ENCODE measurements around the gene AGPAT1.
"Not testable (repeated sequence)": the region's sequence is repeated elsewhere in the genome, so short reads cannot be mapped to it uniquely, and the experiment has no call there.

Gene AGPAT1

DNA sequence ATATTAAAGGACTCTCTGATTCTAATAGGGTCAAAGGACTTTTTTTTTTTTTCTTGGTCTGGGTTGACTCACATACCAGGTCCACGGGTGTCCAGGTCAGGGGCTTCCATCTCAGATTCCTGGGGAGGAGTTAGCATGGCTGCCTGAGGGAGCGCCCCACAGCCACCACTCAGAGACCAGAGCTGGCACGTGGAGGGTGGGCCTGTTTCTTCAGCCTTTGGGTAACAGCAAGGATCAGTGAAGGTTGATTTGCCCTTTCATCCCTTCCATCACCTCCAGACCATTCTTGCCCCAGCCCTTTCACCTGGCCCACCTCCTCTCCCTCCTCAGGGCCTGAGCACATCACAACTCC, 22.4 kb upstream of the AGPAT1 start:
- DNase-seq = no peak

DNA sequence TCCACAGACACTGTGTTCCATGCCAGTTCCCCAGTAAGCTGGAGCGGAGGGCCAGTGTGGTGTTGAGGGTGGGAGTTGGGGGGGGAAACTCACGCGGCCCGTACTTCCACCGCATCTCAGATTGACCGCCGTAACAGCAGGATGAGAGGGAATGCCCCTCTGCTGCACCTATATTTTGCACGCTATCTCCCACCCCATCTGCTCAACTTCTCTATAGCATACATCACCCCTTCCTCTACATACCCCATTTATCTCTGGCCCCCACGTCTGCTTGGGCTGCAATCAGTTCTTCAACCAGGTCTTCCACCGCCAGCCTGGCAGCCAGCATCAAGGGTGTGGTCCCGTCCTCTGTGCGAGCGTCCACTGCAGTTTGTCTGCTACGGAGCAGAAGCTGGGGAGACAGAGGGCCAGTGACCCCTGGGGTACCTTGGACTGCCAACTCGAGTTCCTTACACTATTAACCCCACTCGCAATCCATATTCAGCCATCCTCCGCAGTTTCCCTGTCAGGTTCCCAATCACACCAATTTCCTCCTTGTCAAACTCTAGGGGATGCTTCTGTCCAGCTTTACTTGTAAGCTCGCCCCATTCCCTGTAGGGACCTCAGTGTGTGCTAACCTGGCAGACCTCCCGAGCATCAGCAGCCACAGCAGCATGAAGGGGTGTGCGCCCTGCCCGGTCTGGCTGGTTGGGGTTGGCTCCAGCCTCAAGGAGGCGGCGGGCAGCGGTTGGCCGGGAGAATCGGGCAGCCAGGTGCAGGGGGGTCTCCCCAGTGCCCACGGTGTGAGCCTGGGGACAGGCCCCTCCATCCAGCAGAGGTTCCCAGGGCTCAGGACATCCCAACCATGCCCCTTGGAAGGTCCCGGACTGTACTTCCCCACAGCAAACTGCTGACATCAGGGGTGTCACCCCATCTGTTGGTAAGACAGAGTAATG, 21.1 kb upstream of the AGPAT1 start:
- no peak for DNase-seq

DNA sequence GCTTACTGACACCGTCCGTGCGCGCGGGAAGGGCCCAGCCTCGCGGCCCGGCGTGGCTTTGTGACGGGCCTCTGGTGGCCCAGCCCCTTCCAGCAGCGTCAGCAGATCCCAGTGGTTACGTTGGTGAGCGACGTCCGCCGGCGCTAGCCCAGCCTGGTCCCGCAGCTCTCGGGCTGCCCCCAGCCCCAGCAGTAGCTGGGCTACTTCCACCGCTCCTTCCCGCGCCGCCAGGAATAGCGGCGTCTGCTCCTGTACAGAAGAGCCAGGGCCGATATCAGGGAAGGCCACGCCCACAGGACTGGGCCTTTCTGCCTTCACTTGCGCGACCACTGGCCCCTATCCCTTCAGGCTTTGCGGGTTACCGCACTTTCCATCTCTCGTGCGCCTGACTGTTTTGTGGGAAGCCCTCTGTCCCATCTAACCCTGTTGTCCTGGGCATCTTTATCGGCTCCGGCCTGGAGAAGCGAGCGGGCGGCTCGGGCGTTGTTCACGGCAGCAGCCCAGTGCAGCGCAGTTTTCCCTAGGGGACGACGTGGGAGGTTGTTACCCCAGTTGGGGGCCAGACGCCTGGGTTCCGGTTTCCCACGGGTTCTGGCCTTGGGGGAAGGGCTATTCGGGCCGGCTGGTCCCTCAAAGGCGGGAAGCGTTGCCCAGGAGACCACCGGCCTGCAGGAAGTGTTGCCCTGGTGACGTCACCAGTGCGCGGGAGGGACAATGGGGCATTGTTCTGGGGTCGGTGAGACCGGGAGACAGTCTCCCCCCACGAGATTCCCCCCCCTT, 20.2 kb upstream of the AGPAT1 start:
- DNase-seq = peak; percentile 75

DNA sequence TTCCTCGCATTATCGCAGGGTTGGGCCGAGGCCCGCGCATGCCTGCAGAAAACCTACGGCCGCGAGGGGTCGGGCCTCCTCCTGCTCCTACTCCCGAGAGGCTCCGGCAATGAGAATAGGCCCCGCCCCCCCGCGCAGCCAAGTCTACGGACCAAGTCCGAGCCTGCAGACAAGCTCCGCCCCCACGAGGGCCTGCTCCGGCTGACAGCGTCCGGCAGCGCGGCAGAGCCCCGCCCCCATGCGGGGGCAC, 19.7 kb upstream of the AGPAT1 start:
- peak; percentile 96 for DNase-seq

DNA sequence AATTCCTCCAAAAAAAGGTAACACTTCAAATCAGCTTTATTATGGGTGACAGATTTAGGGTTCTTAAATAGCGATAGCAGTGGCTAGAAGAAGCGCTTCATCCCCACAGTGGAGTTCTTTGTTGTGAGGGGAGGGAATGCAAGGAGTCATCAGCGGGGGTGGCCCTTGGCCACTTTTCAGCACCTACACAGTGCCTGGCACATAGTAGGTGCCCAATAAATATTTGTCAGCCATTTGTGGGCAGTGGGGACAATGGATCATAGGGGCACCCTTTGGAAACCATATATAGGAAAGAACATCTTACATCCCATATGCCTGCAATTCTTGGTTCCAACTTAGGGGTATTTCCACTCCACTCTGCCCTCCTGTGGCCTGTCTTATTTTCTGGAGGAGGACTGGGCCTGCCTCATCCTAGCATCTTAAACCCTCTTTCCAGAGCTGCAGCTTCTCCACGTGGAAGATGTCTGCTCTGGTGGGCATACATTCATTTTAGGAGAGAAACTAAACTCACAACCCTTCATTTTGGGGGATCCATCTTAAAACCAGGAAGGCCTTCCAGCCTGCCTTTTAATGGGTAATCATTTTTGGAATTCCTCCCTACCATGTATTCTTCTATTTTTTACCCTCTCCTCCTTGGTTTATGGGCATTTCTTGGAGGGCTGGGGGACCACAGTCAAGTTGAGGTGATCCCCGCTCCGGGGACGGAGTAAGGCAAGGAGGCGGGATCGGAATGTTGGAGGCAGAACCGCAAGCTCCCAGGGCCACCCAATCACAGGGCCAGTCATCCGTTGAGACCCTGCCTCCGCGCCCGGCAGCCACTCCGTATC, 19.2 kb upstream of the AGPAT1 start:
- DNase-seq = no peak

DNA sequence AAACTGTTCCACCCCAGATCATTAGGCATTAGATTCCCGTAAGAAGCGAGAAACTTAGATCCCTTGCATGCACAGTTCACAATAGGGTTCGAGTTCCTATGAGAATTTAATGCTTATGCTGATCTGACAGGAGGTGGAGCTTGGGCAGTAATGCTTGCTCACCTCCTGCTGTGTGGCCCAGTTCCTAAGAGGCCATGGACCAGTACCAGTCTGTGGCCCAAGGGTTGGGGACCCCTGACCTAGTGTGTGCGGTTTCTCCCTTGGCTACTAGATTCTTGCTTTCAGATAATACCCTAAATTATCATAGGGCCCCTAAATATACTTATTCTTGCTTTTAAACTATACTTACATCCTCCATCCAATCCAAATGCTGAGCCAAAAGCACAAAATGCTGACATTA, 18.5 kb upstream of the AGPAT1 start:
- DNase-seq = no peak

DNA sequence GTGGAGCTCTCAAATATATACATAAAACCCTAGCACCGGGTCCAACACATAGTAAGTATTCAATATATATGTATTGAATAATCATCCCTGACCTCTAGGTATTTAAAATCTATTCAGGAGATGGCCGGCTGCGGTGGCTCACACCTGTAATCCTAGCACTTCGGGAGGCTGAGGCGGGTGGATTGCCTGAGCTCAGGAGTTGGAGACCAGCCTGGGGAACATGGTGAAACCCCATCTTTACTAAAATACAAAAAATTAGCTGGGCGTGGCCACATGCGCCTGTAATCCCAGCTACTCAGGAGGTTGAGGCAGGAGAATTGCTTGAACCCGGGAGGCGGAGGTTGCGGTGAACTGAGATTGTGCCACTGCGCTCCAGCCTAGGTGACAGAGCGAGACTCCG, 17.2 kb upstream of the AGPAT1 start:
- DNase-seq = not testable (repeated sequence)

DNA sequence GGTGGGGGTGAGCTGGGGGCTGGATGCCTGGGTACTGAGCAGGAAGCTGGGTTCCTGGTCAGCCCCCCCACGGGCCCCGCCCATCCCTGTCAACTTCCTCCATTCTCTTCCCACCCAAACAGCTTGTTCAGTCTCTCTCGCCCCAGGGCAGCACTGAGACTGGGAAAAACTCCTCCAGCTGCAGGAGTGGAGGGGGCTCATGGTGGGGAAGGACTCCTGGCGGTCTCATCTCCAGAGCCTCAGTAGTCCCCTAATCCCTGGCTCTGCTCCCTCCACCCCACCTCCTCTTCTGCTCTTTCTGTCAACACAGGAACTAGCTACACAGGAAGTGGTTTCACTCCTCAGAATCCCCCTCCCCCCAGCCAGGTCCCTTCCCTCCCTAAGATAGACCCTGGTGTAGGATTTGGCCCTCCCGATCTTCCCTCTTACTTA, 16.7 kb upstream of the AGPAT1 start, which contains the start of gene GPSM3:
Gene GPSM3 (minus strand): TSS at position 36 of the 432 bp plus-strand sequence. CDS start 130 bp downstream, outside the sequence.
- DNase-seq = no peak

DNA sequence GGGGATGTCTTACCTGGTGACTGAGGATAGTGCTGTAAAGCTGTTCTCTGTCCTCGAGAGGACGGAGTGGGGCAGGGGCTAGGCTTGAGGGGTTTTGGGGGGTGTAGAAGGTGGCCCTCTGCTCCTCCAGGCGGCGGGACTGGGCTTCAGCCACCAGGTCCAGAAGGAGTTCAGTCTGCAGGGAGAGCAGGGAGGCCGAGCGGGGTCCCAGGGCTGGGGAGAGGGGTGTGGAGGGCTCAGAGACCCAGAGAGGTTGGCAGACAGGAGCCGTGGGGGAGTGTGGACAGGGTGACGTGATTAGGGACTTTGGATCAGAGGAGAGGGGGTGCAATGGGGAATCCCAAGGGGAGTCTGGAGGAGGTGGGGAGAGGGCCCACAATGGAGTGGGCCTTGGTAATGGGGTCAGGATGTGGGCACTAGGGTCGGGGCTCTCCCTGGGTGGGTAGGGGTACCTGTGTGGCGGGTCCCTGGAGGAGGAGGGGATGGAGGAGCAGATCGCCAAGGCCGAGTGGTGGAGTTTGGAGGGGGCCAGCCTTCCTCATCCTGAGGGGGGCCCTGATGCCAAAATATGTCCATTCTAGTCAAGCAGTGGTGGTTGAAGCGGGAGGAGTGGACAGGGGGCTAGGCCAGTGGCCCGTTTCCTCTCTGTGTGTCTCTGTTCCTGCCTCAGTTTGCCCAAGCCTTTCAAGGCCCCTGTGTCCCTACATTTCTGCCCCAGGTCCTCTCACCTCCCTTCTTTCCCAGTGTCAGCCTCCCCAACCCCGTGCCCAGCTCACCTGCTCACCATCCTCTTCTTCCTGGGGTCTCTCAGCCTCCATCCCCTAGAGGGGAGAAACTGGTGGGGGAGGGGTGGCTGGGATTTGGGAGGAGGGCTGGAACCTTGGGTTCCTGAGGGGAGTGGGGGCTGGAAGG, 16.1 kb upstream of the AGPAT1 start:
- DNase-seq = no peak

DNA sequence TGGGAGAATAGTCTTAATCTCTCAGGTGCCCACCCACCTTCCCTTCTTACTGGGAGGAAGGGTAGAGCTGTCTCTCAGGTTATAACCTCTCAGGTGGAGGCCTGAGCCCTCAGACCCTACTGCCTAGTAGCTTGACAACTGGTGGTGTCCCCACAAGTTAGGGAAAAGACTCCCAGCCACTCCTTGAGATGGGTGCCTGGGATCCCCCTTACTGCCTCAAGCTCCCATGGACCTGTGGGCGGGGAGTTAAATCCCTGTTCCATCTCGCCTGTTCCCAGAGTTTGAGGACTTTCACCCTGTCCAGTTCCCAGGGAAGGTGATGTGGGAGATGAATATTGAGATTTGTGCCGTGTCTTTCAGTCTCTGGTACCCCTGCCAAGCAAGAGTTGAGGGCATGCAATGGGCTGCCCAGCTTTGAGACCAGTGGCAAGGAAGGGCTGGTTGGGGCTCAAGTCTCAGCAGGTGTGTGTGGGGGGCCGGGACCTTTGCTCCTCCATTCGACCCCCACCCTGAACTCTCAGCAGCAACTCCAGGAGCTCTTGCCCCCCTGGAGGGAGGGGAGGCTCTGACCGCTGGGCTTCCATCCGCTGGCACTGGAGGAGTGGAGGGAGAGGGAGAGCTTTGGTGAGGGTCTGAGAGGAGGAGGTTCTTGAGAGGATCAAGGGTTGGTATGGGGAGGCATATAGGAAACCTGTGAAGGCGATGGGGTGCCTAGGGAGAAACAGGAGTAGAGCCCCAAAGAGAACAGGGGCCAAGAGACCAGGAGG, 15.2 kb upstream of the AGPAT1 start:
- no peak for DNase-seq

DNA sequence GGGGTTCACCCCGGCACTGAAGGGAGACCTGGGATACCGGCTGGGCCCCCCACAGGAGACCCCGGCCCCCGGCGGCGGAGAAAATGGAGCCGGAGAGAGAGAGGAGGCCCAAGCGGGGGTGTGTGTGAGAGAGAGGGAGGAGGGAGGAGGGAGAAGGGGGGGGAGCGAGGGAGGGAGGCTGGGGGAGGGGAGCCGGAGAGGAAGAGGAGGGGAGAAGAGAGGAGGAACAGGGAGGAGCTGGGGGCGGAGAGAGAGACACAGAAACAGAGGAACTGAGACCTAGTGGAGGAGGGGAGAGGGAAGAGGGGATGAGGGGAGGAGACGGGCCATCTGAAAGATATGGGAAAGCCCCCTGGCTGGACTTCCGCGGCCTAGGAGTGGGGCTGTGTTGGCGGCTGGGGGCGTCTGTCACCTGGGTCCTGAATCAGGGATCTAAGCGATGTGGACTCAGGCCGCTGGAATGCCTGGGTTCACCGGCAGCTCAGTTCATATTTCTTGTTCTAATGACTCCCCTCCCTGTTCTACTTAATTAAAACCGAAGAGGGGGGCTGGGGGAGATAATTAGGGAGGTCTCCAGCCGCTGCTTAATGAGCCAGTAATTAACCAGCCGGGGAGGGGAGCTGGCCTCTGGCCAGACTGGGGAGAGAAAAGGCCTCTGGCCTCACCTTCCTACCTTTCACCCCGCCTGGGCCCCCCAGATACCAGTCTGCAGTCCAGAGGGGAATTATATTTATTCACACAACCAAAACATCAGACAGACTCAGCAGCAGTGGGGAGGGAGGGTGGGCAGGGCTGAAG, 14.4 kb upstream of the AGPAT1 start, which contains the start of gene PBX2:
Gene PBX2 (minus strand): TSS at position 149 of the 798 bp plus-strand sequence. CDS start 287 bp downstream, outside the sequence.
- peak; percentile 52 for DNase-seq

DNA sequence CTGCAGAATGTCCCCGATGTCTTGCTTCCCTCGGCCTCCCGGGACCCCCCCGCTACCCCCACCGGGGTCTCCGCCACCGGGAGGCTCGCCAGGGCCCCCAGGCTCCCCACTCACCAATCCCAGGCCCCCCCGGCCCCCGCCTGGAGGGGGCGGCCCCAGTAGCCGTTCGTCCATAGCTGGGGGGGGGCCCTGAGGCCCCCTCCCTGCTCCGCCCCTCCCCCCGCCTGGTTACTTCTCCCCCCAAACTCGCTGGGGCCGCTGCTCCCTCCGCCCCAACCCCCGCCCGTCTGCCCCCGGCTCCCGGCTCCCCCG, 13.8 kb upstream of the AGPAT1 start:
- no peak for DNase-seq

DNA sequence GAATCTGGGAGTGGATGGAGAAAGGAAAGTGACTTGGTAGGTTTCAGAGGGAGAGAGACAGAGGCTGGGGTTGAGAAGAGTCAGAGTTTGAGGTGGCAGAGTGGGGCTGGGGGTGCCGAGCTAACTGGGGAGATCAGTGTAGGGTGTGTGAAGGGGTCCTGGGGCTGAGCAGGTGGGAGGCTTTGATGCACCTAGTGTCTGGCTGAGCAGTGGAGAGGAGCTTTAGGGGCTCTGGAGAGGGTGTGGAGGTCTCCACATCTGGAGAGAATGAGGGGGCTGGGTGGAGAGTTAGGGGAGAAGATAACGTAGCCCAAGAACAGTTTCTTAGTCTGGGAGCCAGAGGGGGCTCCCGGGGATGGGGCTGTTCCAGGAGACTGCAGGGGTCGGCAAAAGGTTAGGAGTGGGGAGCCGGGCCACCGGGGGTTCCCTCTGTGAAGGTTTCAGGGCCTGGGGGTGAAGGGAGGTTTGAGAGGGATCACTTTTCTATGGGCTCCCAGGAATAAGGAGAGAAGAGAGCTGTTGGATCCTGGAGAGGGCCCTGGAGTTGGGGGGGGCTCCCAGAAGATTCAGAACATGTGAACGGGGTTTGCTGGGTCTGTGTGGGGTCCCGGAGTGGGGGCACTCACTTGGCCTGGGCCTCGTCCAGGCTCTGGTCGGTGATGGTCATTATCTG, 13.3 kb upstream of the AGPAT1 start:
- DNase-seq = no peak

DNA sequence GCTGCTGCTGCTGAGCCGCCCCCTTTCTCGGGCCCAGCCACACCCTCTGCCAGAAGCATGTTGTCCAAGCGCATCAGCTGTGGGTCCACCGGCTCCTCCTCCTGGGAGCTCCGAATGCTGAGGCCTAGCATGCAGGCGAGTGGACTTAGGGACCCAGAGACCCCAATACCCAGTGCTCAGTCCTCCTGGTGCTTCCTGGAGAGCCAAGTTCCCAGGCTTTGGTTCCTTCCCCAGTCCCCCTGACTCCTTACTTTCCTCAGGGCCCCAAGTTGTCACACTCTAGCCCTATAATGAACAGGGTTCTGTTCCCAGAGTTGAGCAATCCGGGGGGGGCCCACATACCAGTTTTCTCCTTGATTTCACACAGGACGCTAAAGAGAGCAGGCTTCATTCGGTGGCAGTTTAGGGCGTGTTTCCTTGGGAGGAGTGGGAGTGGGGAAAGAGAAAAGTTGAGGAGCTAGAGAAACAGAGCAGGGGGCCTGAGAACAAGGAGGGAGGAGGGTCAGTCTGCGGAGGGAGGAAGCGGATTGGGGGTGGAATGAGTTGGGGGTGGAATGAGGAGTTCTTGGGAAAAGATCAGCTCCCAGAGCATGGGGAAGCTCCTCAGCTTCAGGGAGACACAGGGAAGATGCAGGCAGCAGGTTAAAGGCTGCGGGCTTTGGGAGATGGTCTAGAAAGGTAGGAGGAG, 12.6 kb upstream of the AGPAT1 start:
- no peak for DNase-seq

DNA sequence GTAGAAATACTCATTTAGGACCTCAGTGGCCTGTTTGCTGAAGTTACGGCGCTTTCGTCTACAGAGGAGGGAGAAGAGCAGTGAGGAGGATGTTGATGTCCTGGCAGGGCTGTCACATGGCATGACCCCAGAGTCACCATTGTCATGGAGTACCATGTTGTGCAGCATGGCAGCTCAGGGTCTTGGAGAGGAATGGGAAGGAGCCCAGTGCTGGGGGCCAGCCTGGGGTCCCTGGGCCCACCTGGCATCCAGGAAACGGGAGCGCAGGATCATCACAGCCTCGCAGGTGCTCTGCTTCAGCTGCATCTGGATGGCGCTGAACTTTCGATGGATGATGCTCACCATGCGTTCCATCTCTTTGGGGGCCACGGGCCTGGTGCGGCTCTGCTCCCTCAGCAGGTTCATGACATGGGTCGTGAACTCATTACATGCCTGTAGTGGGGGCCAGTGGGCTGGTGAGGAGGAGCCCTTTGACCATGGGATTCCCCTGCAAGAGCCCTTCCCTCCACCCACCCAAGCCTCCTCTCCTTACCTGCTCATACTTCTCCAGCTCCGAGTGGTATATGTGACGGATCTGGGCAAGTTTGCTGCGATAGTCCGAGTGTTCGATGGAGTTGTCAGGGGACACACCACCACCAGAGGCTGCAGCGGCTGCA, 12.0 kb upstream of the AGPAT1 start:
- DNase-seq = not testable (repeated sequence)

DNA sequence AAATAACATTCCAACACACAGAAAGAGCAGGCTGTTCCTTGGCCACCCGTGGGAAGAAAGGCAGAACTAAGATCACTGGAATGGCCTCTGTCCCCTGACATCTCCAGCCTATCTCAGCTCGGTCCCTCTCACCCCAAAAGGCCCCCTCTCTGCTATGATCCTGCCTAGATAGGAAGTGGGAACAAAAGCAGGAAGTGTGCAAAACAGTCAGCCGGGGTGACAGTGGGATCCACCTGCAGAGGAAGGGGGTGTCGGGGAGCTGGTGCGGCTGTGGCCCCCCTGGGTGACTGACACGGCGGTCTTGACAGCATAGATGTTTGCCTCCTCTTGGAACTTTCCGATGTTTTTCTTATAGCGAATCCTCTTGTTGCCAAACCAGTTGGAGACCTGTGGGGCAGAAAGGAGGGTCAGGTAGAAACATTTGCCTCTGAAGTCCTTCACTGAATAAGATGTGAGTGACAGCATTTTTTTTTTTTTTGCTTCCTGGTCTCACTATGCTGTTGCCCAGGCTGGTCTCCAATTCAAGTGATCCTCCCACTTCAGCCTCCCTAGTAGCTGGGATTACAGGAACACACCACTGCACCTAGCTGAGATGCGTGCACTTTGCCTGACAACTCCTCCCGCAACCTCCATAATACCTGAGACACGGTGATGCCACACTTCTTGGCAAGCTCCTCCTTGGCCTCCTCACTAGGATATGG, 11.3 kb upstream of the AGPAT1 start:
- no peak for DNase-seq

DNA sequence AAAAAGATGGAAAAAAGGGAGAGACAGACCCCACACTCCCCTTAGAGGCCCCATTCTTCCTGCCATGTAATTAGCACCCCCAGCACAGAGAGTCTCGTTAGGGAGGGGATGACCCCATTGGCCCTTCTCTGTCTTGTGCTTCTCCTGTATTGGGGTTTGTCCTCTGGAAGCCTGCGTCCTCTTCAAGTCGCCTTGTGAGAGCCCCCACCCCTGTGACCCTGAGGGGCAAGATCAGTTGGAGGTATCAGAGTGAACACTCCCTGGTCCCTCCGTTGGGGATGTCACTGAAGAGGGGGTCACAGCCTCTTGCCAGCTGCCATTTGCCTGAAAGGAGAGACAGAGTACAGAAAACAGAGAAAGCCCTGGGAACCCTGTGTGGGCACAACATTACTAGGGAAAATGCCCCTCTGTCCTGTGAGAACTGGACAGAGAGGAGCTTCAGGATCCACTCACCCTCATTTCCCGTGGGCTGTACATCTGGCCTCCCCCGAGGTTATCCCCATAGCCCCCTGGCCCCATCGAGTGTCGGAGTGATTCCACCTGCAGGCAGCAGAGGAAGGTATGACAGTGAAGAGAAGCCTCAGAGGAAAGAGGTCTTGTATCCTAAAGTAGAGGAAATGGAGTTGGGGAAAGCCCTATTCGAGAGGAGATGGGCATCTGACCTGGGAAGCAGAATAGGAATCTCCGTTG, 10.4 kb upstream of the AGPAT1 start:
- DNase-seq = not testable (repeated sequence)

Measured in NCI-H1092 (cell line).